ENCODE data around the gene DOCK8.

The DOCK8 gene

DNA sequence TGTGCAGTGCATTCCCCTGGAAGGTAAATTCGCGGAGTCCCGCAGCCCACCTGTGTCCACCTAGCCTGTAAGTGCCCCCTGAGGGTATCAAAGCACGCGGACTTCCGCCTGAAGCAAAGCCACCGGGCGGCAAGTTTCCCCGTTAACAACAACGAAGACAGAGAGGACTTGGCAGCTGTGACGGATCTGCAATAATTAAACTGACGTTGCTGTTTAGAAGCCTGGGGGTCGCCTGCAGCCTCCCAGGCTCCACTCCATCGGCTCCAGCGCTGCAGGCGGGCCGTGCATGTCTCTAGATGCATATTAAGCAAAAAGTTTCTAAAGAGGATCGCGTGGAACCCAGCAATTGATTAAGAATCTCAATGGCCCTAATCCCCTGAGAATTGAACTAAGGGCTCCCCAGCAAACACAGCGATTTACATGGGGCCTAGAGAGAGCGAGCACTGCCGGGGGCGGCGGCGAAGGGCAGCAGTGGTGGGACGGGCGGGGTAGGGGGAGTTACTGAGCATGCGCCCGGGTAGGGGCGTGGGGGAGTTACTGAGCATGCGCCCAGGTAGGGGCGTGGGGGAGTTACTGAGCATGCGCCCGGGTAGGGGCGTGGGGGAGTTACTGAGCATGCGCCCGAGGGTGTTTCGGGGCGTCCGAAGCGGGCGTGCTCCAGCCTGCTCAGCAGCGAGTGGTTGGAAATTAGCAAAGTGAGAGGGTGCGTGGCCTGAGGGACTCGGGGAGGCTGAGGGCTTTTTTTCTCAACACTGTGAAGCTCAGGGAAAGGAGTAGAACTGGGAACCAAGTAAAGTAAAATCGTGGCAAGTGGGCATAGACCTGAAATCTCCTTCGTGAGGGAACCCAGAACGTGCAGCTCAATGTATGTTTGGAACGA lies 255.2 kb downstream of the DOCK8 start:
- DNase-seq, result peak; percentile 80

DNA sequence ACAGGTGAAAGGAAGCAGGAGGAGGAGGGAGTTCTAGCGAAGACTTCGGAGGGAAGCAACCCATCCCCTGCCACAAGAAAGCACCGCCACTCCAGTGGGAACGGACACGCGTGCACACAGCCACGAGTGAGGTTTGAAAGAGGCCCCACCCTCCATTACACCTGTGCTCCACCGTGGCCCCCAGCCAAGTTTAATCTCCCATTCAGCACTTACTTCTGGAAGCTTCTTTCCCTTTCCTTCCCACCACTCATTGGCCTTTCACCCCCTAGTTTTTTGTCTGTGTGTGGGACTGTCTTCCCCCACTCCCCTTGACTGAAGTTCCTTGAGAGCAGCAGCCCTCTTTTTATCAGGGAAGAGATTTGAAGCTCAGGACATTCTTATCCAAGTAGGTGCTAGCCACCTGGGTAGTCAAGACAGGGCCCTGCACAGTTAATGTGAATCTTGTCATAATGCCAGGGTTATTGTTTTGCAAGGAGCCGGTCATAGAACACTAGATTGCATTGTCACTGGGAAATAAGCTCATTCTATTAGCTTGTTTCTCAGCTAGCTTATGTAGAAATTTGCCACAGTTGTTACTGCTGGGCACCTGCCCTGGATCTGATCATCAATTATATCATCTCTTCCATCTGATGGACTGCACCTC lies 256.0 kb downstream of the DOCK8 start:
- no peak for DNase-seq

GRCh38 chr9:471320-471719 lies 256.7 kb downstream of the DOCK8 start:
- DNase-seq, result no peak

DNA sequence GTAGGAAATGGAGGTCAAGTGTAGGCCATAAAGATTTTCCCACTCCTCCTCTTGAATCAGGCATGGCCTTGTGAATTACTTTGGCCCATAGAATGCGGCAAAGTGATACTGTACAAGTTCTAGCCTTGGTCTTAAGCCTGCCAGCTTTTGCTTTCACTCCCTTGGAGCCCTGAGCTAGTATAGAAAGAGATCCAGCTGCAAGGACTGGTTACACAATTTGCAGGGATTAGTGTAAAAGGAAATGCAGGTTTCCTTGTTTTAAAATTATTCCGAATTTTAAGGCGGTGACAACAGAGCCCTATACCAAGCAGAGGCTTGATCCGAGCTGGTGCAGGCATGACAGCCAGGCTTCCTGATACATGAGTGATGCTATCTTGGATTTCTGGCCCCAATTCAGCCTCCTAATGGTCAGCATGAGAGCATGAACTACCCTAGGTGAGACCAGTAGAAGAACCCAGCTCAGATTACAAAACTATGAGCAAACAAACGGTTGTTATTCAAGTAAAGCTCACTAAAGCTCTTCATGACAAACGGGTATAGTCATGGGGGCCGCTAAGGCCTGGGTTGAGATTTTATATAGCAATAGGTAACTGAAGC lies 257.9 kb downstream of the DOCK8 start:
- no peak for DNase-seq

DNA sequence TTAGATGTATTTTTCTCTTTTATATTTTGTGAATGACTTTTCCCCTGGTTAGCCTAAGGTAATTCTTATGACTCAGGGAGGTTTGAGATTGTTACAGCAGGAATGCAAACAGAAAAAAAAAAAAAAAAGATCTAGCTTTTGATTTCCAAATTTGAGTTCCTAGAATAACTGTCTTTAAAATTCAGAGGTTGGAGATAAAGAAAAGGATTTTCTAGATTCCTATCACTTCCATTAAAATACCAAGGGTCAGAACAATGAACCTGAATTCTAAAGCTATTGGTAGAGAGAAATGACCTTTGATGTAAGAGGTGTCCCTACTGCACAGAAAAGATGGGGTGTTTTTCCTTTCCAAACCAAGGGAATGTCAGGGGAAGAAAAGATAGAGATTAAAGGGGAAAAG lies 262.5 kb downstream of the DOCK8 start:
- no peak for DNase-seq

GRCh38 chr9:479304-479970 lies 264.8 kb downstream of the DOCK8 start:
- no peak for DNase-seq

- no peak for DNase-seq
Observed at GRCh38 chr9:479971-480350, 265.3 kb downstream of the DOCK8 start.

DNA sequence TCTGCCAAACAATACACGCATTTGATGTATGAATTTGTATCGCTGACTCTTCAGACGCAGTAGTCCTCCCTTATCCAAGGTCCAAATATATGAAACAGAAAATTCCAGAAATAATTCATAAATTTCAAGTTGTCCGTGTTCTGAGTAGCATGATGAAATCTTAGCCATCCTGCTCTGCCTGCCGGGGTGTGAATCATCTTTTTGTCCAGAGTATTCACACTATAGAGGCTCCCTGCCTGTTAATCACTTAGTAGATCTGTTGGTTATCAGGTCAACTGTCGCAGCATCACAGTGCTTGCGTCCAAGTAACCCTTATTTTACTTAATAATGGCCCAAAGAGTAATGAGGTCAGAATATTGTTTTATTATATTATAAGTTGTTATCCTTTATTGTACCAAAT lies 268.1 kb downstream of the DOCK8 start:
- DNase-seq, result no peak

DNA sequence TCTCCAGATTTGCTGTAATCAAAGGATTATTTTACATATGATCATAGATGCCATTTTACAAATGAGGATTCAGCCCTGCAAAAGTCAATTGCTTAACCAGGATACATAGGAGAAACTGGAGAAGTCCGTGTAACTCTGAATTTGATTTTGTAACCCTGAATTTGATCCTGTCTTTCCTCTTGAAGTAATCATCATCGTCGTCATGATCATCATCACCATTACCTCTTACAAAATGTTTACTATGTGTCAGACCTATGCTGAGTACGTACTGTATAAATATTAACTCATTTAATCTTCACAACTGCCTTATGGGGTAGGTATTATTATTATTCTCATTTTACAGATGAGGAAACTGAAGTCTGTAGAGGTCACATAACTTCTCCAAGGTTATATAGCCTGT lies 271.5 kb downstream of the DOCK8 start:
- DNase-seq, result no peak

DNA sequence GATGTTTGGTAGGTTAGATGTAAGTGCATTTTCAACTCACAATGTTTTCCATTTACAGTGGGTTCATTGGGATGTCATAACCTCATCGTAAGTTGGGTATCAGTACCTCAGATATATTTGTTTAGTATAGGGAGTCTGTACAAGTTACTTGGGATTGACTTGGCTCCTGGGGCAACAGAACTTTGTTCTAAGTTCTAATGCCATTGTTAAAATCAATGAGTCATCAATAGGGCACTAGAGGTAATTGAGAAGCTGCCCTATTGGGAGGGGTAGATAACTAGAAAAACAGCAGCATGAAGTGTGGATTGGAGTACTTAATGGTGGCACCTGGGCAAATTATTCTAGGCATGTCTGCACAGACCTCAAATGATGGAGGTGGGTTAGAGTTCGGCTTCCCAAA lies 272.8 kb downstream of the DOCK8 start:
- DNase-seq, result no peak

GRCh38 chr9:488448-488847 lies 273.8 kb downstream of the DOCK8 start:
- DNase-seq, result no peak

DNA sequence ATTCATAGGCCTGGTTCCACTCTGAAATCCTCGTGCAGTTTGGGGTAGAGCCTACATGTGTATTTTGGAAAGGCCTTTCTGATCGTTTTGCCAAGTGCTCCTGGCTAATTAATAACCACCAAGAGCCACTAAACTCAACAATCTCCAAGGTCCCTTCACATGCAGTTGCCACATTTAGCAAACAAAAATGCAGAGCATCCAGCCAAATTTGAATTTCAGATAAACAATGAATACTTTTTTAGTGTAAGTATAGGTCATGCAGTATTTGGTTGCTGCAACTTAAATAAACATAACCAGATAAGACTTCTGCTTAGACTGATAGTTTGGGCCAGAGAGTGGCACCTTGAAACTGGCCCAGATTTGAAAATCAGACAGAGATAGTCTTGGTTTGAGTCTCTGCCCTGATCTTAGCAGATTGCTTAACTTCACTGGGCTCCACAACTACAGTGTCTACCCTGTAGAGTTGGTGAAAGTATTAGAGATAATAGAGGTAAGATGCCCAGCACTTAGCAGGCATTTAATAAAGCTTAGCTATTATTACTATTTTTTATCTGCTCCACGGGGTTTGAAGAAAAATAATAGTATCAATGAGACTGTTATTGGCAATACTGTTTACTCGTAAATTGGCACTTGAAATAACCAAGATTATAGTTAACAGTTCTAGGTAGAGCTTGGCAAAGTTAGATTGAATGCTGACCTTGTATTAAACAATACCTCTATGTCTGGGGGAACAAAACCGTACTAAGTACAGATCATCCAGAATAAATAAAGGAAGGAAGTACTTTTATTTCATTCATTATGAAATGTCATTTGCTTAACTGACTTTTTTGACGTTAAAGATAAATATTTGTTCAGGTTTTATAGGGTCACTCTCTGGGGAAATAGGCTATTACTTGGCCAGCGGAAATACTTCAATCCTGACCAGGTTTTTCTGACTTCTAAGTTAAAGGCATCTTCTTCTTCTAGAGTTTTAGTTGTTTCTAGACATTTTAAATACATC lies 274.8 kb downstream of the DOCK8 start:
- DNase-seq, result no peak

DNA sequence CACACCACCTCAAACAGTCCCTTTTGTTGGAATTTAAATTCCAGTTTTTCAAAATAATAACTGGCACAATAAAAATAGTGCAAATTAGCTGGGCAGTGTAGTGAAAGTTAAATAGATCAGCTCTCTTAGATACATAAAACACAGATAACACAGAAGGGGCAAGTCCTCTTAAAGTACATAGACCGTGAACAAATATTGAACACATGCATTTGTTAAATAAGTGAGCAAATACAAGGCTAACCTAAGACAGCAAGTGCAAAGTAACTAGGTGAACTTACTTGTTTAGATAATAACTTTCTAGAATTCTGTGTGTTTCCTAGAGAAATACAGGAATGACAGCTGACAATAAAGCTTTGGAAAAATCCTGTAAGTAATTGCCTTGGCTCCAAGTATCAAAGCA lies 280.1 kb downstream of the DOCK8 start:
- no peak for DNase-seq

DNA sequence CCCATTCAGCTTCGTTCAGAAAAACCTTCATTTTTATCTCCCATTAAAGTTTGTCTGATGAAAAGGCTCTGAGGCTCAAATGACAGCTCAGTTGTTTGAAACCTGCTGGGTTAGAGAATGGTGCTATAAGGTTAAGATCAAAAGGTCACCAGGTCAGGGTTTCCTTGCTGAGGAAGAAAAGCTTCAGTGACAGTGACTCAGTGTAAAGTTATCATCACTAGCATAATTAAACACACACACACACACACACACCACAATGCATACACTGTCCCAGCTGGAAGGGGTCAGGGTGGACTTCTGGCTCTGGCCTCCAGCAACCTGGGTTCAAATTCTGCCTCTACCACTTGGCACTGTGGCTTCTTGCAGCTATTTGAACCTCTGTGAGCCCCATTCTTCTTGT lies 281.1 kb downstream of the DOCK8 start:
- DNase-seq, result no peak

GRCh38 chr9:503326-503725 lies 288.7 kb downstream of the DOCK8 start:
- no peak for DNase-seq

DNA sequence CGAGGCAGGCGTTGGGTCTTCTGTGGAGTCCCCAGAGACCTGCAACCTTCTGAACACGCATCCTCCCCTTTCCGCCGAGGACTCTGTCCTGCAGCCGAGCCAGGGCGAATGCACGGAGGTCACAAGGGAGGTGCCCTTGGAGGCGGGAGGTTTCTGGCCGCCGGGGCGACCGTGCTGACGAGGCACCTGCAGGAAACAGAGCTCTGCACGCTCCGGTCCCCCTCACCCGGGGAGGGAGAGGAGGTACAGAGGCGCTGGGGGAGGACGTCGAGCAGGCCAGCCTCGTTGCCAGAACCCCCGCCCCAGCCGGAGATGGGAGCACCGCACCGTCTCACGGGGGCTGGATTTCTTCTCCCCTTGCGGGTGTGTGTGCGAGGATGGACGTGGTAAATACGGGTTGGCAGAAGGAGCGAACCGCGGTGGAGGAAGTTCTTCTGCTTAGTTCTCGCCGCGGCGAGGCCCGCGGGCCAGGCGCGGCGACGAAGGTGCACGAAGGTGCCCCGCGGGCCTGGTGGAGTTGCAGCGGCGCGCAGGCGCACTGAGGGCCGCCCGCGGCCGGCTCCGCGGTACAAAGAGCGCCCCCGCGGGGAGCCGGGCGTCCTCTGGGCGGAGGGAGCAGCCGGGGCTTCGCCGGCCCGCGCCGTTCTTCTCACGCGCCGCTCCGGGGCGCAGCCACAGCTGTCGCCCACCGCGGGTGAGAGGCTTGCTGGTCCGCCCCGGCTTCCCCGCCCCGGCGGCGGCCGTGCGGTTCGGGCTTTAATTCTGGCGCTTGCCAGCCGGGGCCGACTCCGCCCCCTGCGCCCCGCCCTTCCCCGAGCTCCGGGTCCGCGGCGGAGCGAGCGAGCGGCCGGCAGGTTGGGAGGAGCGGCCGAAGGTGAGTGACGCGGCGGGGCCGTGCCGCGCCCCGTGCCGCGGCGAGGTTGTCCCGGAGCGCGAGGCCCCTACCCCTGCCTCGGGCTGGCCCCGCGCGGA lies 289.5 kb downstream of the DOCK8 start, which contains the start of gene KANK1:
Gene KANK1, plus strand, starts transcription at position 815 of the 972 bp plus-strand sequence.
- peak; percentile 88 for DNase-seq

DNA sequence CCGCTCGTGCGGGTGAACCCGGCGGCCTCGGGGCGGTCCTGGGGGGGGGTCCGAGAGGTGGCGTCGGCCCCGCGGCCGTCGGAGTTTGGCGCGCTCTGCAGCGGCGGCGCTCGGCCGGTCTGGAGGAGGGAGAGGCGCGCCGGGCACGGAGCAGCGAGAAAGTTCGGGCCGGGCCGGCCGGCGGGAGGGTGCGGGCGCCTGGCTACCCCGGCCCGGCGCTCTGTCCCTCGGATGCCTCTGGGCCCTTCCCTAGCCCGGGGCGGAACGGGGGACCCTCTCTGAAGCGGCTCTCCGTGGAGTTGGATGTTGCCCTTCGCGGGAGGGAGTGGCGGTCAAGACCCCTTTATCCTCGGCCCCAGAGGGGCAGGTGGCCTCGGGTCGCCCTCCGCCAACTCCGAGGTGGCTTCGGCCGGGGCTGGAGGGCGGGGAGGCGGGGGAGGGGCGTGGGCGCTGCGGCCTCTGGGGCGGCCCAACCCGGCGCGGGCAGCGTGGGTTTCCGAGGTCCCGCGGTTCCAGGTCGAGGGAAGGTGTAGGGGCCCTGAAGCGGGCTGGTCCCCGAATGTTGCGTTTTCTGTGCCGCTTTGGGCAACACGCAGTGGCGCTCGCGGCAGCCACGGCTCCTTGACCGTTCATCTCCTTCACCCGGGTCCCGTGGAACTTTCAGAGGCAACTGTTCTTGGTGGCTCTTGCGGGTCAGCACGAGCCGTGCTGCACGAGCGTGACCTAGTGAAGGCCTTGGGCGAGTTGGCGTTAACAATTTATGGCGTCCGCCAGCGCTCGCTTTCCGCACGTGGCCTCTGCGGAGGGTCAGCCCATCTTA lies 290.5 kb downstream of the DOCK8 start:
- no peak for DNase-seq

- DNase-seq, result no peak
Observed at GRCh38 chr9:505741-506059, 291.0 kb downstream of the DOCK8 start.

GRCh38 chr9:506281-506680 lies 291.6 kb downstream of the DOCK8 start:
- DNase-seq, result no peak

DNA sequence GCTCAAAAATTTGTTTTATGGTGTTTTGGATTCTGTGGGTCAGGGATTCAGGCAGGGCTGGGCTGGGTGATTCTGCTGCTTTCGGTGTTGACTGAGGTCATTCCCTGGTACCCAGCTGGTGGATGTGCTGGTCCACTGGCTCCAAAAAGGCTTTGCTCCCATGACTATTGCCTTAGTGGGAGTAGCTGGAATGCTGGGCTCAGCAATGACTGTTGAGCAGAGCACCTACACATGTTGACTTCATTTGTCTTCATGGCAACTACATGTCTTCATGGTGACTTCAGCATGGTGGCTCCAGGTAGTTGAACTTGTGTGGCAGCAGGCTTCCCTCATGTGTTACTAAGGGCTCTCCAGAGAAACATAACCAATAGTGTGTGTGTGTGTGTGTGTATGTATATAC lies 297.2 kb downstream of the DOCK8 start:
- no peak for DNase-seq

All from NCI-H774 (cell line).